Measurements from ENCODE around the gene CXorf38. TPM values are rescaled to one million over a fixed set of nuclear protein-coding genes. Genes with fewer than 3 reads are reported as not detected.

The CXorf38 gene, protein sequence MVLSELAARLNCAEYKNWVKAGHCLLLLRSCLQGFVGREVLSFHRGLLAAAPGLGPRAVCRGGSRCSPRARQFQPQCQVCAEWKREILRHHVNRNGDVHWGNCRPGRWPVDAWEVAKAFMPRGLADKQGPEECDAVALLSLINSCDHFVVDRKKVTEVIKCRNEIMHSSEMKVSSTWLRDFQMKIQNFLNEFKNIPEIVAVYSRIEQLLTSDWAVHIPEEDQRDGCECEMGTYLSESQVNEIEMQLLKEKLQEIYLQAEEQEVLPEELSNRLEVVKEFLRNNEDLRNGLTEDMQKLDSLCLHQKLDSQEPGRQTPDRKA
- 10 to 100 TPM; 11.7 to 23.3 (median 16.5) TPM for total RNA-seq

DNA sequence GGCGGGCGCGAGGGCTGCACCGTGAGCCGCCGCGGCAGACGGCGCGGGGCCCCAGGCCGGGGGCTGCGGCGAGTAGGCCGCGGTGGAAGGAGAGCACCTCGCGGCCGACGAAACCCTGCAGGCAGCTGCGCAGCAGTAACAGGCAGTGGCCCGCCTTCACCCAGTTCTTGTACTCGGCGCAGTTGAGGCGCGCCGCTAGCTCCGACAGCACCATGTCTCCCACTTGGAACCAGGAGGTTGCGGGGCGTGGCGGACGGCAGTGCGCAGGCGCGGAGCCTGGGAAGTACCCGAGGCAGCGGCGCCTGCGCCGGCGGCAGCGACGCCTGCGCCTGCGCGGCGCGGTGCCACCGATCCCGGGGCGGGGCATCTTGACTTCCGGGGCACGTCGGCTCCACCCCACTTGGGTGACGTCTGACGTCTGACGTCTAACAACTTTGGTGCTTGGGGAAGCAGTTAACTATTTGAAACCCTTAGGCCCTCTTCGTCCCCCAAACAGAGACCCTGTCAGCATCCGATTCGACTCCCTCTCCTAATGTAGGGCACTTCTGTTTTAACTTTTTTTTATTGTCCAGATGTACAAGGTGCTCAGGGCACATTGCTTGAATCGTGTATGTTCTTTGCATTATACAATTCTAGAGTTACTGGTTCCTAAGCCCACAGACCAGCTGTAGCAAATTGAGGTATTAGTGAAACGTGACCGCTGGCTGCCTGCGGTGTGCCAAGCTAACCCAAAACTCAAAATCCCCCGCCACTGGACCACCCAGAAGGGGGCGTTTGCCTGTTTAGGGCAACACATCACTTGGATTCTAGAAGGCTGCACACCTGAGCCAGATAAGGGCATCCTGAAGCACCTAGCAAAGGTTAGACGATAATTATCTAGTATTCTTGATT, at the start of gene CXorf38:
Gene CXorf38 (minus strand): TSS at position 255 of the 891 bp plus-strand sequence. CDS start 41 bp downstream, at position 214.
- ATAC-seq (ENCODE audit: low FRiP score) (peak; percentile 84), DNase-seq (ENCODE audit: low spot score) (peak; percentile 80)
- TF ChIP-seq, protein P1, sequence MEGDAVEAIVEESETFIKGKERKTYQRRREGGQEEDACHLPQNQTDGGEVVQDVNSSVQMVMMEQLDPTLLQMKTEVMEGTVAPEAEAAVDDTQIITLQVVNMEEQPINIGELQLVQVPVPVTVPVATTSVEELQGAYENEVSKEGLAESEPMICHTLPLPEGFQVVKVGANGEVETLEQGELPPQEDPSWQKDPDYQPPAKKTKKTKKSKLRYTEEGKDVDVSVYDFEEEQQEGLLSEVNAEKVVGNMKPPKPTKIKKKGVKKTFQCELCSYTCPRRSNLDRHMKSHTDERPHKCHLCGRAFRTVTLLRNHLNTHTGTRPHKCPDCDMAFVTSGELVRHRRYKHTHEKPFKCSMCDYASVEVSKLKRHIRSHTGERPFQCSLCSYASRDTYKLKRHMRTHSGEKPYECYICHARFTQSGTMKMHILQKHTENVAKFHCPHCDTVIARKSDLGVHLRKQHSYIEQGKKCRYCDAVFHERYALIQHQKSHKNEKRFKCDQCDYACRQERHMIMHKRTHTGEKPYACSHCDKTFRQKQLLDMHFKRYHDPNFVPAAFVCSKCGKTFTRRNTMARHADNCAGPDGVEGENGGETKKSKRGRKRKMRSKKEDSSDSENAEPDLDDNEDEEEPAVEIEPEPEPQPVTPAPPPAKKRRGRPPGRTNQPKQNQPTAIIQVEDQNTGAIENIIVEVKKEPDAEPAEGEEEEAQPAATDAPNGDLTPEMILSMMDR (IDR thresholded peaks at IDR 0.05), result no peak

DNA sequence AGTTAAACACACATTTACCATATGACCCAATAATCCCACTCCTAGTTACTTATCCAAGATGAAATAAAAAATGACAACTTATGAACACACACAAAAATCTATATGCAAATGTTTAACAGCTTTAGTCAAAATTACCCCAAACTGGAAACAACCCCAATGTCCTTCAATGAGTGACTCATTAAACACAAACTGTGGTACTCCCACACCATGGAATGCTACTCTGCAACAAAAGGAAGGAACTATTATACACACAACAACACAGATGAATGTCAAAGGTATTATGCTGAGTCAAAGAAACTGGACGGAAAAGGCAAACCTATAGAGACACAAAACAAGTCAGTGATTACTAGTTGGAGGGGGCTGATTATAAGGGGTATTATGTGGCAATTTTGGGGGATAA, 47.4 kb upstream of the CXorf38 start:
- TF ChIP-seq, protein P1 (IDR thresholded peaks at IDR 0.05), result no peak
- DNase-seq (ENCODE audit: low spot score) (no peak), ATAC-seq (ENCODE audit: low FRiP score) (no peak)

DNA sequence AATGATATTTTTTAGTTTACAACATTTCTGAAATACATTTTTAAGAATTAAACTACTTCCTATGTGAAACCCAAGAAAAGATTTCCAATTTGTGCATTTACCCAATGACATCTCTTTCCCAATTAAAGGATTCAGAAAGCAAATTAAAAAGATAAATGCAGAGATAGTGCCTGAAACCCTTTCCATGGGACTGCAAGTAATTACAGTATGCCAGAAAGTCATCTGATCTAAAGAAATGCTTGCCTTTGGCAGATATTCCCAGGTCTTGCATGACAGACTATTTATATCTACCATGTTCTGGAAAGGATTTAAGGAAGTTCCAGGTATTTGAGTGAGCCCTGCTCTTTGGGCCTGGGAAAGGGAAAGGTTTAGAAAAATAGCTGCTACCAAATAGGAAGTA, 41.6 kb upstream of the CXorf38 start:
- ATAC-seq (ENCODE audit: low FRiP score) (no peak), DNase-seq (ENCODE audit: low spot score) (no peak)
- TF ChIP-seq, protein P1 (IDR thresholded peaks at IDR 0.05), result no peak

DNA sequence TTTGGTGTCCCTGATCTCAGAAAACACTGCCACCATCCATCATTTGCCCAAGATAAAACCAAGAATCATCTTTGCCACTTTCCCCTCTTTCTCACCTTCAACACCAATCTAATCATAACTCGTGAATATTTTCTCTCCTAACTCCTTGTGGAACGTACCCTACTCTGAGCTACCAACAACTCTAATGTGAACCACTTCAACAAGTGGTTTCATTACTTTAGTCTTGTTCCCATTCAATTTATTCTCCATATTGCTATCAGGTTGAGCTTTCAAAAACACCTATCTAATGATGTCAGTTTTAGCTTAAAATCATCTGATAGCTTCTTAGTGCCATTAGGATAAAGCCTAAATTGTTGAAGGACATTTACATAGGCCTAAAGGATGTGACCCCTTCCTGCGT, 39.8 kb upstream of the CXorf38 start:
- DNase-seq (ENCODE audit: low spot score), result no peak
- no peak for ATAC-seq (ENCODE audit: low FRiP score)
- TF ChIP-seq, protein P1 (IDR thresholded peaks at IDR 0.05), result no peak

DNA sequence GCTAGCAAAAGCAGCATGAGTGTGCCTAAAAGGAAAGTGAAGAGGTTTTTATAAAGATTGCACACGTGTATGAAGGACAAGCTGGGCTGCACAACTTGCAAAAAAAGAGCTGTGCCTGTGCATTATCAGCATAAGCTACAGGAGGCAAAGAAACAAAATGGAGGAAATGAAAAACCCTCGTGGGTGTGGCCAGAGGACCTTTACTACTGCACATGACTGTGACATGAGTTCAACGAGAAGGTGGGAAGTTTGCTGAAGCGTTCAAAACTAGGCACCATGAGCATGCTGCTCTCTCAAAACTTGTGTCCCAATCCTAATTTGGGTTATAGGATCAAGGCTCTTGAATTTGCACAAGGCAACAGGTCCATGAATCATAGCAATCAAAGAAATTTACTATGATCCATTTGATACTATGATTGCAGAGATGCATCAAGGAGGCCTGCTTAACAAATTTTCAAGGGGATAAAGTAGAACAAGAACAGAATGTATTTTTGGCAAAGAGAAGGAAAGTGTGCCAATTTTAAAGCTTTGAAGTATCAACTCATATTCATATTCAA, 38.1 kb upstream of the CXorf38 start:
- no peak for ATAC-seq (ENCODE audit: low FRiP score)
- TF ChIP-seq, protein P1 (IDR thresholded peaks at IDR 0.05), result no peak
- DNase-seq (ENCODE audit: low spot score), result no peak

DNA sequence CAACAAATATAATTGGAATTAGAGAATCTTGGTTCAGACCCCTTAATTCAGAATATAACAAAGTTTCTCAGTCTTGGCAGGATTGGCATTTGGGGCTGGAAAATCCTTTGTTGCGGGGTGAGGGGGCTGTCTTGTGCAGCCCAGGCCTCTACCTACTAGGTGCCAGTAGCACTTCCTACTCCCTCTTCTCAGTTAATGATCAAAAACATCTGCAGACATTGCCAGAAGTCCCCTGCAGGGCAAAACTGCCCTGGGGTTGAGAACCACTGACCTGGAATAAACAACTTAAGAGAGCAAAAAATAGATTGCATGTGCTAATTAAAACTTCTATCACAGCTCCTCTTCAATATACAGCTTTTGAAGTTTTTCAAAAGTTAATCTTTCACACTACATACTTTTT, 36.7 kb upstream of the CXorf38 start:
- no peak for ATAC-seq (ENCODE audit: low FRiP score)
- DNase-seq (ENCODE audit: low spot score), result no peak
- TF ChIP-seq, protein P1 (IDR thresholded peaks at IDR 0.05), result no peak
